ENCODE measurements around the gene CFAP61.

GRCh38 chr20:20134941-20135575, 82.7 kb downstream of the CFAP61 start:
- no peak for TF ChIP-seq CTCF (conservative IDR thresholded peaks at IDR 0.05)
- no peak for TF ChIP-seq ZFX (IDR thresholded peaks at IDR 0.05)

Data from C4-2B (cell line).